NB4 (cell line): ENCODE results near the gene MRC2.

Source experiments
- CTCF ChIP-seq: IDR thresholded peaks from one replicate; pipeline ENCODE4 v1.5.1; 2012; ENCODE audit warnings: low read depth, low read length
- MAX ChIP-seq: IDR thresholded peaks from 2 replicates; pipeline ENCODE4 v1.6.1; 2011; ENCODE audit warnings: low read depth, low read length
- MYC ChIP-seq: IDR thresholded peaks from 2 replicates; pipeline ENCODE4 v1.6.1; 2011; ENCODE audit warnings: low read depth, low read length
- POLR2A ChIP-seq: IDR thresholded peaks from 2 replicates; pipeline ENCODE4 v1.6.1; 2011; ENCODE audit warnings: mild to moderate bottlenecking; ENCODE audit not compliant: insufficient read length; ENCODE audit errors: extremely low read depth

- no peak for TF ChIP-seq CTCF
- TF ChIP-seq POLR2A: no peak
- TF ChIP-seq MAX: no peak
- no peak for TF ChIP-seq MYC
These were observed 110.8 kb downstream of the MRC2 start for GRCh38 chr17:62738281-62738680.
